ENCODE results near the gene SLIRP.

GRCh38 chr14:77752266-77752665 lies 44.4 kb downstream of the SLIRP start:
- TF ChIP-seq CTCF (IDR thresholded peaks at IDR 0.05) (no peak), POLR2A (IDR thresholded peaks at IDR 0.05) (no peak)

Measured in prostate gland (tissue), 2 donors.